HEK293 (cell line): Measurements from ENCODE around the gene TRUB2.

Experiments used
- CTCF ChIA-PET: fragments of 350-600 bp; formaldehyde crosslinking; extraction: SDS; loops from one replicate; lab custom pipeline; 2021; ENCODE audit warnings: antibody characterized with exemption; lab: Yijun Ruan, JAX
- POLR2A ChIA-PET: fragments of 300-600 bp; formaldehyde crosslinking; extraction: SDS; loops from one replicate; lab custom pipeline; 2020; ENCODE audit warnings: antibody characterized with exemption, inconsistent platforms; lab: Yijun Ruan, JAX
- H3K27ac ChIP-seq: fragments of 200-500 bp; sonication (Bioruptor generic); 2 replicates; pipeline ENCODE4 v1.5.1; 2014; ENCODE audit warnings: low read depth, low read length, control low read depth, inconsistent platforms; ENCODE audit errors: extremely low read depth
- H3K36me3 ChIP-seq, 2 experiments: fragments of 200-500 bp in 1 of 2; sonication (Bioruptor generic) in 1 of 2; 1 replicate in 1 of 2; 2 replicates in 1 of 2; pipeline ENCODE4 v1.5.1; 2014 to 2017; ENCODE audit warnings: inconsistent platforms in 2 of 2, low read length in 2 of 2; ENCODE audit not compliant: control insufficient read depth in 2 of 2, insufficient read depth in 1 of 2
- H3K4me1 ChIP-seq: fragments of 200-500 bp; sonication (Bioruptor generic); 2 replicates; pipeline ENCODE4 v1.5.1; 2014; ENCODE audit warnings: mild to moderate bottlenecking, low read length, inconsistent platforms; ENCODE audit not compliant: control insufficient read depth, insufficient read depth
- H3K4me3 ChIP-seq: 2 replicates; pipeline ENCODE4 v1.5.1; 2011; ENCODE audit warnings: low read depth, mild to moderate bottlenecking, control low read depth, low read length, moderate library complexity
- H3K9me3 ChIP-seq: fragments of 200-500 bp; sonication (Bioruptor generic); 2 replicates; pipeline ENCODE4 v1.5.1; 2014; ENCODE audit warnings: low read depth, low read length, inconsistent platforms; ENCODE audit not compliant: control insufficient read depth, insufficient read depth
- BCL6B ChIP-seq: fragments of 450-650 bp; formaldehyde crosslinking; IDR thresholded peaks from 2 replicates; pipeline ENCODE4 v1.5.1; 2017; ENCODE audit warnings: missing biosample characterization, missing genetic modification characterization
- EGR2 ChIP-seq: fragments of 450-650 bp; formaldehyde crosslinking; IDR thresholded peaks from 2 replicates; pipeline ENCODE4 v1.5.1; 2016; ENCODE audit warnings: low read depth, missing biosample characterization, missing genetic modification characterization
- IKZF3 ChIP-seq: fragments of 450-650 bp; IDR thresholded peaks from 2 replicates; pipeline ENCODE4 v1.5.0; 2018; ENCODE audit warnings: missing biosample characterization, mild to moderate bottlenecking, missing genetic modification characterization, moderate library complexity
- KLF7 ChIP-seq: fragments of 450-650 bp; formaldehyde crosslinking; IDR thresholded peaks from 2 replicates; pipeline ENCODE4 v1.5.1; 2016; ENCODE audit warnings: missing biosample characterization, missing genetic modification characterization, borderline replicate concordance
- SCRT2 ChIP-seq: fragments of 450-650 bp; formaldehyde crosslinking; IDR thresholded peaks from 2 replicates; pipeline ENCODE4 v1.5.1; 2016; ENCODE audit warnings: missing biosample characterization, missing genetic modification characterization
- SP7 ChIP-seq: fragments of 450-650 bp; formaldehyde crosslinking; IDR thresholded peaks from 2 replicates; pipeline ENCODE4 v1.5.1; 2016; ENCODE audit warnings: missing biosample characterization, missing genetic modification characterization
- ZFP3 ChIP-seq: fragments of 450-650 bp; formaldehyde crosslinking; IDR thresholded peaks from 2 replicates; pipeline ENCODE4 v1.5.1; 2016; ENCODE audit warnings: low read depth, missing biosample characterization, missing genetic modification characterization
- ZFP41 ChIP-seq: fragments of 450-650 bp; formaldehyde crosslinking; IDR thresholded peaks from 2 replicates; pipeline ENCODE4 v1.5.1; 2016; ENCODE audit warnings: missing biosample characterization, missing genetic modification characterization, borderline replicate concordance
- ZIC2 ChIP-seq: fragments of 450-650 bp; formaldehyde crosslinking; IDR thresholded peaks from 2 replicates; pipeline ENCODE4 v1.5.1; 2016; ENCODE audit warnings: missing biosample characterization, missing genetic modification characterization
- ZNF114 ChIP-seq: fragments of 450-650 bp; formaldehyde crosslinking; IDR thresholded peaks from 2 replicates; pipeline ENCODE4 v1.5.0; 2017; ENCODE audit warnings: missing biosample characterization, missing genetic modification characterization
- ZNF16 ChIP-seq: fragments of 450-650 bp; formaldehyde crosslinking; IDR thresholded peaks from 2 replicates; pipeline ENCODE4 v1.5.1; 2016; ENCODE audit warnings: low read depth, missing biosample characterization, missing genetic modification characterization
- ZNF174 ChIP-seq: fragments of 450-650 bp; formaldehyde crosslinking; IDR thresholded peaks from 2 replicates; pipeline ENCODE4 v1.5.0; 2017; ENCODE audit warnings: missing biosample characterization, mild to moderate bottlenecking, missing genetic modification characterization
- ZNF175 ChIP-seq: fragments of 450-650 bp; formaldehyde crosslinking; IDR thresholded peaks from 2 replicates; pipeline ENCODE4 v1.5.1; 2016; ENCODE audit warnings: missing biosample characterization, missing genetic modification characterization
- ZNF184 ChIP-seq: fragments of 450-650 bp; IDR thresholded peaks from 2 replicates; pipeline ENCODE4 v1.5.1; 2018; ENCODE audit warnings: missing biosample characterization, mild to moderate bottlenecking, missing genetic modification characterization
- ZNF211 ChIP-seq: fragments of 450-650 bp; formaldehyde crosslinking; IDR thresholded peaks from 2 replicates; pipeline ENCODE4 v1.5.1; 2016; ENCODE audit warnings: low read depth, missing biosample characterization, missing genetic modification characterization
- ZNF335 ChIP-seq: fragments of 450-650 bp; formaldehyde crosslinking; conservative IDR thresholded peaks from 2 replicates; pipeline ENCODE4 v1.5.1; 2016; ENCODE audit warnings: missing biosample characterization, missing genetic modification characterization
- ZNF341 ChIP-seq: fragments of 450-650 bp; formaldehyde crosslinking; IDR thresholded peaks from 2 replicates; pipeline ENCODE4; 2016; ENCODE audit warnings: low read depth, missing biosample characterization, missing genetic modification characterization
- ZNF423 ChIP-seq: fragments of 450-650 bp; formaldehyde crosslinking; IDR thresholded peaks from 2 replicates; pipeline ENCODE4 v1.5.1; 2016; ENCODE audit warnings: missing biosample characterization, missing genetic modification characterization
- ZNF514 ChIP-seq: fragments of 450-650 bp; formaldehyde crosslinking; IDR thresholded peaks from 2 replicates; pipeline ENCODE4 v1.5.1; 2016; ENCODE audit warnings: missing biosample characterization, missing genetic modification characterization
- ZNF521 ChIP-seq: fragments of 450-650 bp; formaldehyde crosslinking; IDR thresholded peaks from 2 replicates; pipeline ENCODE4 v1.5.1; 2017; ENCODE audit warnings: missing biosample characterization, mild to moderate bottlenecking, missing genetic modification characterization
- ZNF549 ChIP-seq: fragments of 450-650 bp; IDR thresholded peaks from 2 replicates; pipeline ENCODE4 v1.5.1; 2018; ENCODE audit warnings: missing biosample characterization, missing genetic modification characterization, mild to moderate bottlenecking, inconsistent platforms, moderate library complexity
- ZNF629 ChIP-seq: fragments of 450-650 bp; formaldehyde crosslinking; IDR thresholded peaks from 2 replicates; pipeline ENCODE4 v1.5.1; 2017; ENCODE audit warnings: missing biosample characterization, missing genetic modification characterization
- ZNF677 ChIP-seq: fragments of 450-650 bp; IDR thresholded peaks from 2 replicates; pipeline ENCODE4 v1.5.0; 2018; ENCODE audit warnings: missing biosample characterization, mild to moderate bottlenecking, missing genetic modification characterization, moderate library complexity
- ZSCAN16 ChIP-seq: fragments of 450-650 bp; formaldehyde crosslinking; IDR thresholded peaks from 2 replicates; pipeline ENCODE4 v1.5.1; 2016; ENCODE audit warnings: missing biosample characterization, missing genetic modification characterization
- TF ChIP-seq, protein P1 (sequence below): fragments of 450-650 bp; formaldehyde crosslinking; IDR thresholded peaks from 2 replicates; pipeline ENCODE4 v1.5.1; 2017; ENCODE audit warnings: missing biosample characterization, missing genetic modification characterization
- TF ChIP-seq, protein P2 (sequence below): fragments of 450-650 bp; formaldehyde crosslinking; IDR thresholded peaks from 2 replicates; pipeline ENCODE4 v1.5.1; 2016; ENCODE audit warnings: missing biosample characterization, missing genetic modification characterization

Gene TRUB2

GRCh38 chr9:128362774-128363173 lies 40.5 kb upstream of the TRUB2 start:
- H3K36me3 ChIP-seq, result peaks cover 0 to 12% of the 10 kb centered on the region in 2 experiments; a peak in 1 of 3 replicates
- no peaks in the 10 kb centered on the region for H3K9me3 ChIP-seq
- no peak for TF ChIP-seq ZNF114 (tag by site-specific recombination)
- no peak for TF ChIP-seq EGR2 (tag by site-specific recombination)
- ChIA-PET POLR2A (interaction anchor here (0.6 to 3.7 kb wide), 7 partner anchors 8 to 203 kb away, joined by 3 to 29 read pairs (median 4); partner anchors contain the start of genes BBLN, CERCAM and URM1), CTCF (interaction anchor here (0.5 to 4.5 kb wide), 35 partner anchors 8 to 768 kb away, joined by 3 to 69 read pairs (median 4); partner anchors contain the start of genes CERCAM and URM1)
- H3K4me3 ChIP-seq, result no peak overlapping the region
- no peak overlapping the region for H3K27ac ChIP-seq
- H3K4me1 ChIP-seq, result no peaks in the 10 kb centered on the region

DNA sequence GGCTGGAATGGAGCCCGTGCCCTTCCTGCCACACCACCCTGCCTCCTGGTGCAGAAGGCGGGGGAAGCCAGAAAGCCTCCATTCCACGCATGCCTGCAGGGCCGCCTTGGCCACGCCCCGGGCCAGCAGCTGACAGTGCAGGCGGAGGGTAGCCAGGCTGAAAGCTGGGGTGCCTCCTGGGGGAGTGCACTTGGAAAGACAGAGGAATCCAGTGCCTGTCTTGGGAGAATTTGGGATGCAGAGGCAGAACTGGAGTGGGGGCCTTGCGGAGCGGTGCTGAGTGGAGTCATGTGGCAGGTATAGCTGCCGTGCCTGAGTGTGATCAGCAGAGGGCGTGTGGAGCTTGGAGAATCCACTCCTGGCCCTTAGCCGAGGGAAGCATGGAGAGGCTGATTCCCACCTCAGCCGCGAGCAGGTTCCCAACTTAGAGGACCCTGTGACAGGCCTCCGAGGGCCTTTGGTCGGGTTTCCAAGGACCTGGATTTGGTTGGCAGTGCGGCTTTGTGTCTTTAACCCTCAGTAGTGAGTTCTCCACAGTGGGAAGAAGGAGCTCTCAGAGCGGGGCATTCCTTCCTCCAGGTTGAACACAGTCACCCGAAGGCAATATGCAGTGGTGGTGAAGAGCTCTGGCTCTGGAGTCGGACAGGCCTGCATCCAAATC lies 39.9 kb upstream of the TRUB2 start:
- Histone ChIP-seq H3K9me3 (no peaks in the 10 kb centered on the region), H3K4me3 (no peak overlapping the region), H3K27ac (no peak overlapping the region), H3K4me1 (no peaks in the 10 kb centered on the region), H3K36me3 (peaks cover 0 to 17% of the 10 kb centered on the region in 2 experiments; a peak in 1 of 3 replicates)
- ChIA-PET CTCF (interaction anchor here (0.5 to 4.5 kb wide), 42 partner anchors 9 to 768 kb away, joined by 3 to 69 read pairs (median 4); partner anchors contain the start of genes CERCAM and URM1), POLR2A (interaction anchor here (0.6 to 3.7 kb wide), 8 partner anchors 9 to 202 kb away, joined by 3 to 29 read pairs (median 4); partner anchors contain the start of genes BBLN, CERCAM and URM1)
- TF ChIP-seq ZFP41 (tag by site-specific recombination) (no peak), ZIC2 (tag by site-specific recombination) (no peak), ZNF184 (tag by site-specific recombination) (peak; percentile 55; the same call in 1 of the 2 replicates), ZNF175 (tag by site-specific recombination) (no peak), ZFP3 (tag by site-specific recombination) (no peak), ZNF514 (tag by site-specific recombination) (no peak), IKZF3 (tag by site-specific recombination) (peak; percentile 83), KLF7 (tag by site-specific recombination) (peak; percentile 70), BCL6B (tag by site-specific recombination) (no peak), ZNF211 (no peak), SP7 (tag by site-specific recombination) (peak; percentile 39; the same call in 1 of the 2 replicates), ZNF174 (tag by site-specific recombination) (no peak), ZNF549 (tag by site-specific recombination) (no peak), ZSCAN16 (tag by site-specific recombination) (no peak), ZNF677 (tag by site-specific recombination) (no peak), ZNF521 (tag by site-specific recombination) (no peak), SCRT2 (tag by site-specific recombination) (no peak), ZNF423 (tag by site-specific recombination) (no peak), ZNF629 (tag by site-specific recombination) (0 out of 2 replicates have a peak, but pooled peaks have one; percentile 23), ZNF16 (tag by site-specific recombination) (no peak), ZNF341 (peak; percentile 42; the same call in 1 of the 2 replicates), ZNF335 (tag by site-specific recombination) (peak; percentile 66)
- TF ChIP-seq, protein P1, sequence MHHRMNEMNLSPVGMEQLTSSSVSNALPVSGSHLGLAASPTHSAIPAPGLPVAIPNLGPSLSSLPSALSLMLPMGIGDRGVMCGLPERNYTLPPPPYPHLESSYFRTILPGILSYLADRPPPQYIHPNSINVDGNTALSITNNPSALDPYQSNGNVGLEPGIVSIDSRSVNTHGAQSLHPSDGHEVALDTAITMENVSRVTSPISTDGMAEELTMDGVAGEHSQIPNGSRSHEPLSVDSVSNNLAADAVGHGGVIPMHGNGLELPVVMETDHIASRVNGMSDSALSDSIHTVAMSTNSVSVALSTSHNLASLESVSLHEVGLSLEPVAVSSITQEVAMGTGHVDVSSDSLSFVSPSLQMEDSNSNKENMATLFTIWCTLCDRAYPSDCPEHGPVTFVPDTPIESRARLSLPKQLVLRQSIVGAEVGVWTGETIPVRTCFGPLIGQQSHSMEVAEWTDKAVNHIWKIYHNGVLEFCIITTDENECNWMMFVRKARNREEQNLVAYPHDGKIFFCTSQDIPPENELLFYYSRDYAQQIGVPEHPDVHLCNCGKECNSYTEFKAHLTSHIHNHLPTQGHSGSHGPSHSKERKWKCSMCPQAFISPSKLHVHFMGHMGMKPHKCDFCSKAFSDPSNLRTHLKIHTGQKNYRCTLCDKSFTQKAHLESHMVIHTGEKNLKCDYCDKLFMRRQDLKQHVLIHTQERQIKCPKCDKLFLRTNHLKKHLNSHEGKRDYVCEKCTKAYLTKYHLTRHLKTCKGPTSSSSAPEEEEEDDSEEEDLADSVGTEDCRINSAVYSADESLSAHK, result no peak
- TF ChIP-seq, protein P2, sequence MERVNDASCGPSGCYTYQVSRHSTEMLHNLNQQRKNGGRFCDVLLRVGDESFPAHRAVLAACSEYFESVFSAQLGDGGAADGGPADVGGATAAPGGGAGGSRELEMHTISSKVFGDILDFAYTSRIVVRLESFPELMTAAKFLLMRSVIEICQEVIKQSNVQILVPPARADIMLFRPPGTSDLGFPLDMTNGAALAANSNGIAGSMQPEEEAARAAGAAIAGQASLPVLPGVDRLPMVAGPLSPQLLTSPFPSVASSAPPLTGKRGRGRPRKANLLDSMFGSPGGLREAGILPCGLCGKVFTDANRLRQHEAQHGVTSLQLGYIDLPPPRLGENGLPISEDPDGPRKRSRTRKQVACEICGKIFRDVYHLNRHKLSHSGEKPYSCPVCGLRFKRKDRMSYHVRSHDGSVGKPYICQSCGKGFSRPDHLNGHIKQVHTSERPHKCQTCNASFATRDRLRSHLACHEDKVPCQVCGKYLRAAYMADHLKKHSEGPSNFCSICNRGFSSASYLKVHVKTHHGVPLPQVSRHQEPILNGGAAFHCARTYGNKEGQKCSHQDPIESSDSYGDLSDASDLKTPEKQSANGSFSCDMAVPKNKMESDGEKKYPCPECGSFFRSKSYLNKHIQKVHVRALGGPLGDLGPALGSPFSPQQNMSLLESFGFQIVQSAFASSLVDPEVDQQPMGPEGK, result peak; percentile 73
